Uterus (tissue), 2 donors: ENCODE results near the gene PAK1IP1.

Experiments
- CTCF ChIP-seq, 4 experiments: fragments of 200-600 bp in 2 of 4; fragments of 450-650 bp in 2 of 4; sonication (generic) in 2 of 4; IDR thresholded peaks; one replicate each; pipeline ENCODE4 v1.5.1; 2016 to 2019; ENCODE audit warnings: antibody characterized with exemption in 4 of 4, mild to moderate bottlenecking in 2 of 4, moderate library complexity in 1 of 4
- POLR2A ChIP-seq, 2 donors: fragments of 450-650 bp; IDR thresholded peaks; one replicate each; pipeline ENCODE4 v1.6.1; 2016; ENCODE audit warnings: antibody characterized with exemption in 2 of 2, mild to moderate bottlenecking in 1 of 2, moderate library complexity in 1 of 2

GRCh38 chr6:10695086-10695657, 400 bp downstream of the PAK1IP1 start:
- TF ChIP-seq CTCF (IDR thresholded peaks at IDR 0.05) (no peak), POLR2A (IDR thresholded peaks at IDR 0.05) (no peak)
